ENCODE results near the gene HOATZ. TPM values are rescaled to one million over a fixed set of nuclear protein-coding genes. Genes with fewer than 3 reads are reported as not detected.

The HOATZ gene
- total RNA-seq, 1 donor from 2014 or later: not detected

- H3K27ac Mint-ChIP-seq: no peak overlapping the region
- peaks cover 30% of the 10 kb centered on the region for H3K27me3 Mint-ChIP-seq (ENCODE audit: low read depth)
- TF ChIP-seq CTCF (IDR thresholded peaks at IDR 0.05; ENCODE audit: unreplicated experiment): no peak
- no peak overlapping the region for H3K4me3 Mint-ChIP-seq
- peaks cover 9% of the 10 kb centered on the region for H3K4me1 Mint-ChIP-seq
- no peaks in the 10 kb centered on the region for H3K36me3 Mint-ChIP-seq
- H3K9me3 Mint-ChIP-seq: no peaks in the 10 kb centered on the region
- DNase-seq (ENCODE audit: low spot score in 2 of 2, unreplicated experiment in 2 of 2): no peak
Observed at GRCh38 chr11:111535281-111535680, 20.7 kb downstream of the HOATZ start.

- Mint-ChIP-seq H3K36me3 (no peaks in the 10 kb centered on the region), H3K4me3 (no peak overlapping the region), H3K27me3 (ENCODE audit: low read depth) (peaks cover 42% of the 10 kb centered on the region), H3K27ac (no peak overlapping the region), H3K9me3 (no peaks in the 10 kb centered on the region), H3K4me1 (peaks cover 19% of the 10 kb centered on the region)
- DNase-seq (ENCODE audit: low spot score in 2 of 2, unreplicated experiment in 2 of 2): no peak
- no peak for TF ChIP-seq CTCF (IDR thresholded peaks at IDR 0.05; ENCODE audit: unreplicated experiment)
Observed at GRCh38 chr11:111537336-111537860, 22.8 kb downstream of the HOATZ start.

GRCh38 chr11:111538407-111539114 is 24.0 kb downstream of the HOATZ start:
- H3K4me1 Mint-ChIP-seq: peaks cover 19% of the 10 kb centered on the region

GRCh38 chr11:111539426-111540113 is 25.0 kb downstream of the HOATZ start:
- Mint-ChIP-seq H3K36me3 (peaks cover 6% of the 10 kb centered on the region), H3K4me1 (peaks cover 19% of the 10 kb centered on the region), H3K9me3 (no peaks in the 10 kb centered on the region), H3K27me3 (ENCODE audit: low read depth) (peaks cover 48% of the 10 kb centered on the region), H3K27ac (peak overlapping the region; percentile 16), H3K4me3 (peak overlapping the region; percentile 63)
- no peak for DNase-seq (ENCODE audit: low spot score in 2 of 2, unreplicated experiment in 2 of 2)
- no peak for TF ChIP-seq CTCF (IDR thresholded peaks at IDR 0.05; ENCODE audit: unreplicated experiment)

More at GRCh38 chr11:111538407-111539114, 24.0 kb downstream of the HOATZ start:
- Mint-ChIP-seq H3K27ac (no peak overlapping the region), H3K9me3 (no peaks in the 10 kb centered on the region), H3K36me3 (no peaks in the 10 kb centered on the region), H3K27me3 (ENCODE audit: low read depth) (peaks cover 50% of the 10 kb centered on the region), H3K4me3 (no peak overlapping the region)
- no peak for TF ChIP-seq CTCF (IDR thresholded peaks at IDR 0.05; ENCODE audit: unreplicated experiment)
- DNase-seq (ENCODE audit: low spot score in 2 of 2, unreplicated experiment in 2 of 2): no peak

GRCh38 chr11:111540114-111540936 is 25.7 kb downstream of the HOATZ start, which contains the start of gene LAYN:
Gene LAYN (plus strand): TSS chr11:111540720. CDS start chr11:111540844, 124 bp downstream.
- TF ChIP-seq CTCF (IDR thresholded peaks at IDR 0.05; ENCODE audit: unreplicated experiment): no peak
- peaks cover 19% of the 10 kb centered on the region for H3K4me1 Mint-ChIP-seq
- peaks cover 44% of the 10 kb centered on the region for H3K27me3 Mint-ChIP-seq (ENCODE audit: low read depth)
- peak within 1 kb of the TSS; percentile 76 for H3K4me3 Mint-ChIP-seq
- no peaks in the 10 kb centered on the region for H3K9me3 Mint-ChIP-seq
- H3K36me3 Mint-ChIP-seq: peaks cover 11% of the 10 kb centered on the region
- DNase-seq (ENCODE audit: low spot score in 2 of 2, unreplicated experiment in 2 of 2): peak; percentile 36 to 55
- H3K27ac Mint-ChIP-seq: peak within 1 kb of the TSS; percentile 94
